Occipital lobe (tissue), 2 donors: ENCODE measurements around the gene LUC7L3. TPM values are rescaled to one million over a fixed set of nuclear protein-coding genes. Genes with fewer than 3 reads are reported as not detected.

Experiments
- DNase-seq: peaks from one replicate; lab custom pipeline; 2025; lab: John Stamatoyannopoulos, UW
- total RNA-seq: library from RNA; depleted of rRNA; stranded (reverse); fragments of >200 nt; gene quantifications from one replicate; pipeline ENCODE4 v1.2.3, GENCODE V29; 2014

The LUC7L3 gene
- total RNA-seq, 1 donor from 2014 or later, result 141 TPM

GRCh38 chr17:50749245-50749644 lies 29.8 kb downstream of the LUC7L3 start:
- no peak for DNase-seq

- no peak for DNase-seq
These were observed 35.1 kb downstream of the LUC7L3 start for GRCh38 chr17:50754521-50754920.

- DNase-seq, result no peak
These were observed 39.1 kb downstream of the LUC7L3 start for GRCh38 chr17:50758524-50758923.

GRCh38 chr17:50758989-50759544 lies 39.7 kb downstream of the LUC7L3 start:
- no peak for DNase-seq

- no peak for DNase-seq
These were observed 42.8 kb downstream of the LUC7L3 start for GRCh38 chr17:50762177-50762576.

- DNase-seq, result no peak
These were observed 44.5 kb downstream of the LUC7L3 start for GRCh38 chr17:50763716-50764475.

- DNase-seq, result no peak
These were observed 45.3 kb downstream of the LUC7L3 start for GRCh38 chr17:50764734-50765149.

- DNase-seq, result no peak
These were observed 46.2 kb downstream of the LUC7L3 start for GRCh38 chr17:50765454-50766221.

GRCh38 chr17:50766222-50767023 lies 47.0 kb downstream of the LUC7L3 start:
- no peak for DNase-seq

GRCh38 chr17:50767030-50767429 lies 47.6 kb downstream of the LUC7L3 start:
- DNase-seq, result no peak

GRCh38 chr17:50767446-50767845 lies 48.0 kb downstream of the LUC7L3 start, which contains the start of gene ANKRD40CL:
Gene ANKRD40CL, minus strand, starts transcription at chr17:50767518. Its CDS starts 605 bp downstream, at chr17:50766913.
- DNase-seq, result no peak

- DNase-seq, result no peak
These were observed 49.0 kb downstream of the LUC7L3 start for GRCh38 chr17:50768346-50768761.

- DNase-seq, result no peak
These were observed 50.5 kb downstream of the LUC7L3 start for GRCh38 chr17:50769884-50770283.

- no peak for DNase-seq
These were observed 50.9 kb downstream of the LUC7L3 start for GRCh38 chr17:50770346-50770745.

- DNase-seq, result no peak
These were observed 52.8 kb downstream of the LUC7L3 start for GRCh38 chr17:50771991-50772785.

- DNase-seq, result no peak
These were observed 54.9 kb downstream of the LUC7L3 start for GRCh38 chr17:50774225-50774803.

GRCh38 chr17:50775926-50776325 lies 56.5 kb downstream of the LUC7L3 start:
- no peak for DNase-seq

- DNase-seq, result no peak
These were observed 59.1 kb downstream of the LUC7L3 start for GRCh38 chr17:50778471-50778870.

GRCh38 chr17:50778988-50779387 lies 59.6 kb downstream of the LUC7L3 start:
- DNase-seq, result no peak

GRCh38 chr17:50779747-50780353 lies 60.4 kb downstream of the LUC7L3 start:
- DNase-seq, result no peak
